A549 (cell line): ENCODE data around the gene XKR7. TPM values are rescaled to one million over a fixed set of nuclear protein-coding genes. Genes with fewer than 3 reads are reported as not detected.

Experiments used
- ATAC-seq, 2 experiments: fragments of 200-7000 bp in 1 of 2; fragments of >200 bp in 1 of 2; cut with Nextera tagmentation in 1 of 2; cut with Tn5 transposase in 1 of 2; 3 replicates each; pipeline versions ENCODE4 v1.8.0 to v1.9.1; 2018 to 2020; ENCODE audit warnings: mild to moderate bottlenecking in 1 of 2, moderate library complexity in 1 of 2
- CTCF ChIA-PET: fragments of 300-600 bp; sonication (Branson Sonifier 250); formaldehyde crosslinking; extraction: SDS; loops from one replicate; lab custom pipeline; 2021; ENCODE audit warnings: antibody characterized with exemption, inconsistent platforms; lab: Yijun Ruan, JAX
- POLR2A ChIA-PET: fragments of 350-600 bp; formaldehyde crosslinking; extraction: SDS; loops from one replicate; lab custom pipeline; 2021; ENCODE audit warnings: antibody characterized with exemption, inconsistent platforms; lab: Yijun Ruan, JAX
- DNase-seq, 2 experiments: peaks; one replicate each; pipeline versions ENCODE4 v3.0.0 to v3.0.0-alpha.2; 2011 to 2016; ENCODE audit warnings: low read depth in 1 of 2, low spot score in 1 of 2
- FAIRE-seq: peaks from 2 replicates; lab custom pipeline; 2011; peaks lifted over from hg19 to GRCh38; lab: Jason Lieb, UNC
- H3K27ac ChIP-seq, 2 experiments: fragments of >200 bp; sonication (Bioruptor Twin); formaldehyde crosslinking; 3 replicates each; pipeline ENCODE4 v1.5.1; 2016 to 2017
- H3K4me1 ChIP-seq: fragments of >200 bp; sonication (Bioruptor Twin); formaldehyde crosslinking; 3 replicates; pipeline ENCODE4 v1.6.1; 2016
- H3K4me2 ChIP-seq: fragments of >200 bp; sonication (Bioruptor Twin); formaldehyde crosslinking; 3 replicates; pipeline ENCODE4 v1.6.1; 2016
- H3K4me3 ChIP-seq: fragments of >200 bp; sonication (Bioruptor Twin); formaldehyde crosslinking; 3 replicates; pipeline ENCODE4 v1.5.1; 2016
- H3K9me3 ChIP-seq: fragments of >200 bp; sonication (Bioruptor Twin); formaldehyde crosslinking; 3 replicates; pipeline ENCODE4 v1.6.1; 2016
- CBX2 ChIP-seq: fragments of 200-600 bp; sonication (generic); IDR thresholded peaks from 2 replicates; pipeline ENCODE4 v1.6.1; 2016; ENCODE audit warnings: low read depth, mild to moderate bottlenecking, borderline replicate concordance
- CBX8 ChIP-seq: fragments of 200-600 bp; sonication (generic); IDR thresholded peaks from 2 replicates; pipeline ENCODE4 v1.6.1; 2016
- CEBPB ChIP-seq, 2 experiments: fragments of >200 bp in 1 of 2; sonication (Bioruptor Twin) in 1 of 2; formaldehyde crosslinking in 1 of 2; IDR thresholded peaks; 2 replicates each; pipeline ENCODE4 v1.6.1; 2012 to 2016
- CHD2 ChIP-seq: fragments of 150-350 bp; IDR thresholded peaks from 2 replicates; pipeline ENCODE4 v1.6.1; 2014; ENCODE audit warnings: low read length; ENCODE audit not compliant: partially characterized antibody
- CHD4 ChIP-seq: fragments of 200-600 bp; sonication (generic); IDR thresholded peaks from 2 replicates; pipeline ENCODE4 v1.6.1; 2016; ENCODE audit warnings: antibody characterized with exemption, mild to moderate bottlenecking, borderline replicate concordance
- EP300 ChIP-seq, 2 experiments: fragments of >200 bp; sonication (Bioruptor Twin); formaldehyde crosslinking; IDR thresholded peaks; 2 replicates in 1 of 2; 3 replicates in 1 of 2; pipeline ENCODE4 v1.6.1; 2016 to 2017
- GATA3 ChIP-seq: IDR thresholded peaks from 2 replicates; pipeline ENCODE4 v1.6.1; 2012; ENCODE audit warnings: borderline replicate concordance
- JUN ChIP-seq, 2 experiments: fragments of >200 bp; sonication (Bioruptor Twin); formaldehyde crosslinking; IDR thresholded peaks; 2 replicates in 1 of 2; 3 replicates in 1 of 2; pipeline ENCODE4 v1.6.1; 2016 to 2017
- MAZ ChIP-seq: fragments of 150-350 bp; IDR thresholded peaks from 2 replicates; pipeline ENCODE4 v1.6.1; 2014; ENCODE audit warnings: antibody characterized with exemption, low read depth, low read length, borderline replicate concordance
- PHF8 ChIP-seq: fragments of 200-600 bp; sonication (generic); IDR thresholded peaks from 2 replicates; pipeline ENCODE4 v1.6.1; 2016; ENCODE audit warnings: low read depth, mild to moderate bottlenecking, antibody characterized with exemption, moderate library complexity, borderline replicate concordance
- POLR2AphosphoS2 ChIP-seq: conservative IDR thresholded peaks from 2 replicates; pipeline ENCODE4 v1.6.1; 2012; ENCODE audit warnings: low read length, improper control_type of control experiment, inconsistent platforms
- RCOR1 ChIP-seq: fragments of 150-350 bp; IDR thresholded peaks from 2 replicates; pipeline ENCODE4 v1.6.1; 2014; ENCODE audit warnings: antibody characterized with exemption, low read length, low read depth
- RNF2 ChIP-seq: fragments of 200-600 bp; sonication (generic); IDR thresholded peaks from 2 replicates; pipeline ENCODE4 v1.6.1; 2016; ENCODE audit warnings: low read depth, mild to moderate bottlenecking, antibody characterized with exemption, moderate library complexity, borderline replicate concordance
- SMC3 ChIP-seq: fragments of >200 bp; sonication (Bioruptor Twin); formaldehyde crosslinking; IDR thresholded peaks from 3 replicates; pipeline ENCODE4 v1.6.1; 2018; ENCODE audit warnings: inconsistent platforms
- TFCP2L1 ChIP-seq: fragments of 250-450 bp; sonication (Bioruptor Pico); IDR thresholded peaks from 2 replicates; pipeline ENCODE4 v1.5.0; 2021; ENCODE audit warnings: mild to moderate bottlenecking
- ZSCAN20 ChIP-seq: fragments of 250-450 bp; sonication (Bioruptor Pico); IDR thresholded peaks from 2 replicates; pipeline ENCODE4 v1.8.0; 2022; ENCODE audit warnings: mild to moderate bottlenecking, moderate library complexity
- WGBS: methylation state at CpG from one replicate; pipeline ENCODE4 v1.1.6; 2017; ENCODE audit errors: missing lambda C conversion rate; 5-methylcytosine and 5-hydroxymethylcytosine counted together
- polyA plus RNA-seq, 4 experiments: library from polyadenylated mRNA; depleted of rRNA in 3 of 4; stranded (reverse); fragments of >200 nt; fragmentation: RNase III in 1 of 4; extraction: RNeasy Plus Mini Kit Qiagen cat#74134 plus additional on column Dnase treatment in 1 of 4; gene quantifications; 2 replicates in 3 of 4; 3 replicates in 1 of 4; pipeline ENCODE4 v1.2.3, GENCODE V29; 2011 to 2017
- TF ChIP-seq, protein P1 (sequence below): fragments of >200 bp; sonication (Bioruptor Twin); formaldehyde crosslinking; IDR thresholded peaks from 3 replicates; pipeline ENCODE4 v1.6.1; 2016
- TF ChIP-seq, protein P2 (sequence below): fragments of 200-600 bp; sonication (generic); IDR thresholded peaks from 2 replicates; pipeline ENCODE4 v1.6.1; 2016; ENCODE audit warnings: antibody characterized with exemption, mild to moderate bottlenecking, moderate library complexity
- TF ChIP-seq, protein P3 (sequence below): IDR thresholded peaks from 2 replicates; pipeline ENCODE4 v1.6.1; 2012; ENCODE audit warnings: low read depth, borderline replicate concordance
- TF ChIP-seq, protein P4 (sequence below): IDR thresholded peaks from 2 replicates; pipeline ENCODE4 v1.6.1; 2012

Gene XKR7
- polyA plus RNA-seq, 2 of the 4 experiments (the other 2 are of a cell fraction): 0.01 TPM; not detected in 1

DNA sequence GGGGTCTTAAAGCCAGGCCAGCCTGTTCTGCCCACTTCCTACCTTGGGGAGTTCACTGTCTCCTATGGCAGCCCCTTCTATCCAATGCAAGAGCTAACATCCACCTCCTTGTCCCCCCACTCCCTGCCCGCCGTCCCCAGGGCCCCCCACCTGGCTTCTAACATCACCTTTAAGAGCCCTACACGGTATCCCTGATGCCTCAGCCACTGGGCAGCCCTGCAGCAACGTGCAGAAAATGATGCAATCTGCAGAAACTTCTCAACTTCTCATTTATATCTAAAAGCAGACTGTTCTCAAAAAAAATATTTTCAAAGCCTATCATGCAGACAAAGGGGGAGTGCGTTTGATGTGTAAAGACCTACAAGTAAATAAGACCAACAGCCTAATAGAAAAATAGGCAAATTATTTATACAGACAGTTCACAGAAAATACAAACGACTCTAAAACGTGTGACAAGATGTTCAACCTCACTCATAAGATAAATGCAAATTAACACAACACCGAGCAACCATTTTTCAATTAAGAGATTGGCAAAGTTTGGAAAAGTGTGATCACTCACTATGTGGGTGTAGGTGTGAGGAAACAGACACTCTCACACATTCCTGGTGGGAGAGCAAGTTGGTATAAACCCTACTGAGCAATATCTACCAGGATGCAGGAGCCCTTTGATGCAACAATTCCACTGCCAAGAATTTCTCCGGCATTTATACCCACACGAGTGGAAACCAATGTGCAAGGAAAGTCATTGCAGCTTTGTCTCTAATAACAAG lies 69.0 kb downstream of the XKR7 start:
- Histone ChIP-seq H3K9me3 (no peaks in the 10 kb centered on the region), H3K4me3 (no peak overlapping the region; the same call in 2 of the 3 replicates), H3K4me1 (peaks cover 16% of the 10 kb centered on the region; the same call in 1 of the 3 replicates), H3K4me2 (peak overlapping the region; percentile 45; the same call in 2 of the 3 replicates), H3K27ac (peak overlapping the region; percentile 63 to 74; a peak in 5 of 6 replicates)
- ATAC-seq (no peak), DNase-seq (no peak), FAIRE-seq (no peak)
- WGBS: 13% methylated on average over 8 of the region's 10 CpGs
- ChIA-PET CTCF (interaction anchor here (0.9 to 10.4 kb wide), 6 partner anchors 11 to 213 kb away, joined by 4 to 193 read pairs (median 14); no protein-coding TSS in a partner anchor), POLR2A (no interaction called here)
- TF ChIP-seq, protein P1, sequence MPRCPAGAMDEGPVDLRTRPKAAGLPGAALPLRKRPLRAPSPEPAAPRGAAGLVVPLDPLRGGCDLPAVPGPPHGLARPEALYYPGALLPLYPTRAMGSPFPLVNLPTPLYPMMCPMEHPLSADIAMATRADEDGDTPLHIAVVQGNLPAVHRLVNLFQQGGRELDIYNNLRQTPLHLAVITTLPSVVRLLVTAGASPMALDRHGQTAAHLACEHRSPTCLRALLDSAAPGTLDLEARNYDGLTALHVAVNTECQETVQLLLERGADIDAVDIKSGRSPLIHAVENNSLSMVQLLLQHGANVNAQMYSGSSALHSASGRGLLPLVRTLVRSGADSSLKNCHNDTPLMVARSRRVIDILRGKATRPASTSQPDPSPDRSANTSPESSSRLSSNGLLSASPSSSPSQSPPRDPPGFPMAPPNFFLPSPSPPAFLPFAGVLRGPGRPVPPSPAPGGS: no peak
- TF ChIP-seq CEBPB (IDR thresholded peaks at IDR 0.05): 0 out of 4 replicates have a peak, but pooled peaks of 1 of the 2 experiments have one; percentile 12
- TF ChIP-seq PHF8: 0 out of 2 replicates have a peak, but pooled peaks have one; percentile 20

DNA sequence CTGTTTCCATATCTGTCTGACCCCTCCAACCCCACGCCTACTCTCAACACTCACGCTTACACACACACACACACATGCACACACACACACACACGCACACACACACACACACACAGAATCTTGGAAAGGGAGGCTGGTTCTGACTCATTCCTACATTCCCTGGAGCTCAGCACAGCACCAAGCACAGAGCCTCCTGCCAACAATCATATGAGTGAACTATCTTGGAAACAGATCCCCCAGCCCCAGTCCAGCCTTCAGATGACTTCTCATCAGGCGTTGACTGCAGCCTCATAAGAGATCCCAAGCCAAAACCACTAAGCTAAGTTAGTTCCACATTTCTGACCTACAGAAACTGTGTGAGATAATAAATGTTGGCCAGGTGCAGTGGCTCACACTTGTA lies 70.0 kb downstream of the XKR7 start:
- Histone ChIP-seq H3K4me3 (no peak overlapping the region), H3K27ac (no peak overlapping the region), H3K4me1 (peaks cover 16% of the 10 kb centered on the region; the same call in 1 of the 3 replicates), H3K9me3 (no peaks in the 10 kb centered on the region), H3K4me2 (no peak overlapping the region; the same call in 2 of the 3 replicates)
- 22% methylated on average over 4 of the region's 4 CpGs for WGBS
- peak in 1 of 2 experiments; percentile 22; a peak in 1 of 6 replicates for ATAC-seq
- POLR2A ChIA-PET: no interaction called here
- peak in 1 of 2 experiments; percentile 23 for DNase-seq
- CTCF ChIA-PET: interaction anchor here (0.9 kb wide), 1 partner anchor 191 kb away, joined by 4 read pairs; no protein-coding TSS in a partner anchor
- TF ChIP-seq CHD2 (no peak), CHD4 (no peak), PHF8 (no peak), TFCP2L1 (CRISPR knock-in tag) (no peak), CBX8 (no peak), SMC3 (no peak), GATA3 (no peak), POLR2AphosphoS2 (no peak), RNF2 (no peak), CBX2 (no peak), JUN (IDR thresholded peaks at IDR 0.05) (no peak), EP300 (IDR thresholded peaks at IDR 0.05) (no peak), ZSCAN20 (CRISPR knock-in tag) (no peak), RCOR1 (no peak), MAZ (no peak)
- TF ChIP-seq, protein P2, sequence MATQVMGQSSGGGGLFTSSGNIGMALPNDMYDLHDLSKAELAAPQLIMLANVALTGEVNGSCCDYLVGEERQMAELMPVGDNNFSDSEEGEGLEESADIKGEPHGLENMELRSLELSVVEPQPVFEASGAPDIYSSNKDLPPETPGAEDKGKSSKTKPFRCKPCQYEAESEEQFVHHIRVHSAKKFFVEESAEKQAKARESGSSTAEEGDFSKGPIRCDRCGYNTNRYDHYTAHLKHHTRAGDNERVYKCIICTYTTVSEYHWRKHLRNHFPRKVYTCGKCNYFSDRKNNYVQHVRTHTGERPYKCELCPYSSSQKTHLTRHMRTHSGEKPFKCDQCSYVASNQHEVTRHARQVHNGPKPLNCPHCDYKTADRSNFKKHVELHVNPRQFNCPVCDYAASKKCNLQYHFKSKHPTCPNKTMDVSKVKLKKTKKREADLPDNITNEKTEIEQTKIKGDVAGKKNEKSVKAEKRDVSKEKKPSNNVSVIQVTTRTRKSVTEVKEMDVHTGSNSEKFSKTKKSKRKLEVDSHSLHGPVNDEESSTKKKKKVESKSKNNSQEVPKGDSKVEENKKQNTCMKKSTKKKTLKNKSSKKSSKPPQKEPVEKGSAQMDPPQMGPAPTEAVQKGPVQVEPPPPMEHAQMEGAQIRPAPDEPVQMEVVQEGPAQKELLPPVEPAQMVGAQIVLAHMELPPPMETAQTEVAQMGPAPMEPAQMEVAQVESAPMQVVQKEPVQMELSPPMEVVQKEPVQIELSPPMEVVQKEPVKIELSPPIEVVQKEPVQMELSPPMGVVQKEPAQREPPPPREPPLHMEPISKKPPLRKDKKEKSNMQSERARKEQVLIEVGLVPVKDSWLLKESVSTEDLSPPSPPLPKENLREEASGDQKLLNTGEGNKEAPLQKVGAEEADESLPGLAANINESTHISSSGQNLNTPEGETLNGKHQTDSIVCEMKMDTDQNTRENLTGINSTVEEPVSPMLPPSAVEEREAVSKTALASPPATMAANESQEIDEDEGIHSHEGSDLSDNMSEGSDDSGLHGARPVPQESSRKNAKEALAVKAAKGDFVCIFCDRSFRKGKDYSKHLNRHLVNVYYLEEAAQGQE: no peak
- TF ChIP-seq, protein P3, sequence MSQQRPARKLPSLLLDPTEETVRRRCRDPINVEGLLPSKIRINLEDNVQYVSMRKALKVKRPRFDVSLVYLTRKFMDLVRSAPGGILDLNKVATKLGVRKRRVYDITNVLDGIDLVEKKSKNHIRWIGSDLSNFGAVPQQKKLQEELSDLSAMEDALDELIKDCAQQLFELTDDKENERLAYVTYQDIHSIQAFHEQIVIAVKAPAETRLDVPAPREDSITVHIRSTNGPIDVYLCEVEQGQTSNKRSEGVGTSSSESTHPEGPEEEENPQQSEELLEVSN: no peak
- TF ChIP-seq, protein P4, sequence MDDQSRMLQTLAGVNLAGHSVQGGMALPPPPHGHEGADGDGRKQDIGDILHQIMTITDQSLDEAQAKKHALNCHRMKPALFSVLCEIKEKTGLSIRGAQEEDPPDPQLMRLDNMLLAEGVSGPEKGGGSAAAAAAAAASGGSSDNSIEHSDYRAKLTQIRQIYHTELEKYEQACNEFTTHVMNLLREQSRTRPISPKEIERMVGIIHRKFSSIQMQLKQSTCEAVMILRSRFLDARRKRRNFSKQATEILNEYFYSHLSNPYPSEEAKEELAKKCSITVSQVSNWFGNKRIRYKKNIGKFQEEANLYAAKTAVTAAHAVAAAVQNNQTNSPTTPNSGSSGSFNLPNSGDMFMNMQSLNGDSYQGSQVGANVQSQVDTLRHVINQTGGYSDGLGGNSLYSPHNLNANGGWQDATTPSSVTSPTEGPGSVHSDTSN: no peak
- TF ChIP-seq, protein P1: no peak
- no peak for FAIRE-seq
